ENCODE data around the gene CCNL2.
A peak's percentile ranks its signal among the peaks of the same experiment; 100 is the strongest.

The CCNL2 gene

DNA sequence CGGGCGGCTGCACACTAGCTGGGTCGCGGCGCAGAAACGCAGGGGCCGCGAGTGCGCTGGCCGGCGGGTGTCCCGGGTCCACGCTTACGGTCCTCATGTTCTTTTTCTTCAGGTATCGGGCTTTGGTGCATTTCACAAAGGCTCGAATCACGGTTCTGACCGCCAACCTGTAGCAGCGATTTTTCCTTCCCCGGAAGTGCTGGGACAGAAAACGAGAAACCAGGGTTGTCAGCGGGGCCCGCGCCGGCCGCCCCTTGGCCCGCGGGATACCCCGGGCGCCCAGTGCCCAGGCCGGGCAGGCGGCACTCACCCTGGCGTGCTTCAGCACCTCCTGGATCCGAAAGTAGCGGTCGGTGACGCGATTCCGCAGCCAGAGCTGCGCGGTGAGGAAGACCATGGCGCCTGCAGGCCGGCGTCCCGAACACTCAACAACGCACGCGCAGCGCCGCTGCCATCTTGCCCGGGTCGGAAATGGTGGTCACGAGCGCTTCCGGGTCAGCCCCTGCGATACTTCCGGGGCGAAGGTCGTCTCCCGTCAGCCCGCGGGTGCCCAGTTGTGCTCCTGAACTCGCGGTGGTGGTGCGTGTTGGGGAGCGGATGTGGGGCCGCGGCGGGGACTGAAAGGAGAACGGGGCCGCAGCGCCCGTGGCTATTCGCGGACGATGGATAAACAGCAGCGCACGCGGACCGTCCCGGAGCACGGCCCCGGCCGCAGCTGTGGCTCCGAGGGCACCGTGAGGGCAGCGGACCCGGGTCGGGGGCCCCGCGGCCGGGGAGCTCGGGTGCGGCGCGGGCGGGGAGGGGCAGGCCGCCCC lies 7.9 kb upstream of the CCNL2 start, which contains the start of gene MRPL20 (continued):
- TF ChIP-seq, protein P1, sequence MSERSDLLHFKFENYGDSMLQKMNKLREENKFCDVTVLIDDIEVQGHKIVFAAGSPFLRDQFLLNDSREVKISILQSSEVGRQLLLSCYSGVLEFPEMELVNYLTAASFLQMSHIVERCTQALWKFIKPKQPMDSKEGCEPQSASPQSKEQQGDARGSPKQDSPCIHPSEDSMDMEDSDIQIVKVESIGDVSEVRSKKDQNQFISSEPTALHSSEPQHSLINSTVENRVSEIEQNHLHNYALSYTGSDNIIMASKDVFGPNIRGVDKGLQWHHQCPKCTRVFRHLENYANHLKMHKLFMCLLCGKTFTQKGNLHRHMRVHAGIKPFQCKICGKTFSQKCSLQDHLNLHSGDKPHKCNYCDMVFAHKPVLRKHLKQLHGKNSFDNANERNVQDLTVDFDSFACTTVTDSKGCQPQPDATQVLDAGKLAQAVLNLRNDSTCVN (tag by site-specific recombination; optimal IDR thresholded peaks at IDR 0.05), result peak; percentile 93
- TF ChIP-seq ZNF174 (tag by site-specific recombination; IDR thresholded peaks at IDR 0.05) (no peak), ZNF670 (tag by site-specific recombination; IDR thresholded peaks at IDR 0.05; ENCODE audit: low read depth) (no peak), YY1 (tag by site-specific recombination; IDR thresholded peaks at IDR 0.05) (peak; percentile 98), GLIS2 (tag by site-specific recombination; IDR thresholded peaks at IDR 0.05) (peak; percentile 85), ZNF416 (tag by site-specific recombination; IDR thresholded peaks at IDR 0.05) (no peak), MYNN (tag by site-specific recombination; IDR thresholded peaks at IDR 0.05; ENCODE audit: borderline replicate concordance) (no peak), ZNF76 (tag by site-specific recombination; IDR thresholded peaks at IDR 0.05; ENCODE audit: borderline replicate concordance, low read depth) (peak; percentile 97), ZNF560 (tag by site-specific recombination; IDR thresholded peaks at IDR 0.05; ENCODE audit: borderline replicate concordance) (no peak), ZNF707 (tag by site-specific recombination; IDR thresholded peaks at IDR 0.05) (no peak), ZNF146 (tag by site-specific recombination; IDR thresholded peaks at IDR 0.05) (peak; percentile 31; the same call in 1 of the 2 replicates), ZNF585B (tag by site-specific recombination; IDR thresholded peaks at IDR 0.05) (no peak), WT1 (tag by site-specific recombination; IDR thresholded peaks at IDR 0.05) (no peak; the same call in 1 of the 2 replicates), KLF10 (tag by site-specific recombination; IDR thresholded peaks at IDR 0.05) (0 out of 2 replicates have a peak, but pooled peaks have one; percentile 16), ZNF221 (tag by site-specific recombination; IDR thresholded peaks at IDR 0.05; ENCODE audit: borderline replicate concordance) (no peak), ZNF335 (tag by site-specific recombination; conservative IDR thresholded peaks at IDR 0.05) (peak; percentile 96), ZNF785 (tag by site-specific recombination; IDR thresholded peaks at IDR 0.05) (no peak), ZNF175 (tag by site-specific recombination; IDR thresholded peaks at IDR 0.05) (no peak), SCRT2 (tag by site-specific recombination; IDR thresholded peaks at IDR 0.05) (peak; percentile 86), ZNF521 (tag by site-specific recombination; IDR thresholded peaks at IDR 0.05) (no peak), ZNF23 (tag by site-specific recombination; IDR thresholded peaks at IDR 0.05; ENCODE audit: borderline replicate concordance) (no peak), ZSCAN16 (tag by site-specific recombination; IDR thresholded peaks at IDR 0.05) (no peak), ZBTB21 (tag by site-specific recombination; IDR thresholded peaks at IDR 0.05) (peak; percentile 34; the same call in 1 of the 2 replicates), ZNF24 (tag by site-specific recombination; IDR thresholded peaks at IDR 0.05) (no peak; the same call in 1 of the 2 replicates), ZIC2 (tag by site-specific recombination; IDR thresholded peaks at IDR 0.05) (peak; percentile 37; the same call in 1 of the 2 replicates), ZNF223 (tag by site-specific recombination; IDR thresholded peaks at IDR 0.05) (no peak), ZNF341 (tag by site-specific recombination; IDR thresholded peaks at IDR 0.05; ENCODE audit: low read depth) (no peak), GLIS1 (tag by site-specific recombination; IDR thresholded peaks at IDR 0.05) (peak; percentile 28; the same call in 1 of the 2 replicates)
- TF ChIP-seq, protein P2, sequence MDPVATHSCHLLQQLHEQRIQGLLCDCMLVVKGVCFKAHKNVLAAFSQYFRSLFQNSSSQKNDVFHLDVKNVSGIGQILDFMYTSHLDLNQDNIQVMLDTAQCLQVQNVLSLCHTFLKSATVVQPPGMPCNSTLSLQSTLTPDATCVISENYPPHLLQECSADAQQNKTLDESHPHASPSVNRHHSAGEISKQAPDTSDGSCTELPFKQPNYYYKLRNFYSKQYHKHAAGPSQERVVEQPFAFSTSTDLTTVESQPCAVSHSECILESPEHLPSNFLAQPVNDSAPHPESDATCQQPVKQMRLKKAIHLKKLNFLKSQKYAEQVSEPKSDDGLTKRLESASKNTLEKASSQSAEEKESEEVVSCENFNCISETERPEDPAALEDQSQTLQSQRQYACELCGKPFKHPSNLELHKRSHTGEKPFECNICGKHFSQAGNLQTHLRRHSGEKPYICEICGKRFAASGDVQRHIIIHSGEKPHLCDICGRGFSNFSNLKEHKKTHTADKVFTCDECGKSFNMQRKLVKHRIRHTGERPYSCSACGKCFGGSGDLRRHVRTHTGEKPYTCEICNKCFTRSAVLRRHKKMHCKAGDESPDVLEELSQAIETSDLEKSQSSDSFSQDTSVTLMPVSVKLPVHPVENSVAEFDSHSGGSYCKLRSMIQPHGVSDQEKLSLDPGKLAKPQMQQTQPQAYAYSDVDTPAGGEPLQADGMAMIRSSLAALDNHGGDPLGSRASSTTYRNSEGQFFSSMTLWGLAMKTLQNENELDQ (tag by site-specific recombination; IDR thresholded peaks at IDR 0.05; ENCODE audit: low read depth), result no peak
- TF ChIP-seq, protein P3, sequence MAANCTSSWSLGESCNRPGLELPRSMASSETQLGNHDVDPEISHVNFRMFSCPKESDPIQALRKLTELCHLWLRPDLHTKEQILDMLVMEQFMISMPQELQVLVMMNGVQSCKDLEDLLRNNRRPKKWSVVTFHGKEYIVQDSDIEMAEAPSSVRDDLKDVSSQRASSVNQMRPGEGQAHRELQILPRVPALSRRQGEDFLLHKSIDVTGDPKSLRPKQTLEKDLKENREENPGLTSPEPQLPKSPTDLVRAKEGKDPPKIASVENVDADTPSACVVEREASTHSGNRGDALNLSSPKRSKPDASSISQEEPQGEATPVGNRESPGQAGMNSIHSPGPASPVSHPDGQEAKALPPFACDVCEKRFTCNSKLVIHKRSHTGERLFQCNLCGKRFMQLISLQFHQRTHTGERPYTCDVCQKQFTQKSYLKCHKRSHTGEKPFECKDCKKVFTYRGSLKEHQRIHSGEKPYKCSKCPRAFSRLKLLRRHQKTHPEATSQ (tag by site-specific recombination; IDR thresholded peaks at IDR 0.05), result peak; percentile 75; the same call in 1 of the 2 replicates
- TF ChIP-seq, protein P4, sequence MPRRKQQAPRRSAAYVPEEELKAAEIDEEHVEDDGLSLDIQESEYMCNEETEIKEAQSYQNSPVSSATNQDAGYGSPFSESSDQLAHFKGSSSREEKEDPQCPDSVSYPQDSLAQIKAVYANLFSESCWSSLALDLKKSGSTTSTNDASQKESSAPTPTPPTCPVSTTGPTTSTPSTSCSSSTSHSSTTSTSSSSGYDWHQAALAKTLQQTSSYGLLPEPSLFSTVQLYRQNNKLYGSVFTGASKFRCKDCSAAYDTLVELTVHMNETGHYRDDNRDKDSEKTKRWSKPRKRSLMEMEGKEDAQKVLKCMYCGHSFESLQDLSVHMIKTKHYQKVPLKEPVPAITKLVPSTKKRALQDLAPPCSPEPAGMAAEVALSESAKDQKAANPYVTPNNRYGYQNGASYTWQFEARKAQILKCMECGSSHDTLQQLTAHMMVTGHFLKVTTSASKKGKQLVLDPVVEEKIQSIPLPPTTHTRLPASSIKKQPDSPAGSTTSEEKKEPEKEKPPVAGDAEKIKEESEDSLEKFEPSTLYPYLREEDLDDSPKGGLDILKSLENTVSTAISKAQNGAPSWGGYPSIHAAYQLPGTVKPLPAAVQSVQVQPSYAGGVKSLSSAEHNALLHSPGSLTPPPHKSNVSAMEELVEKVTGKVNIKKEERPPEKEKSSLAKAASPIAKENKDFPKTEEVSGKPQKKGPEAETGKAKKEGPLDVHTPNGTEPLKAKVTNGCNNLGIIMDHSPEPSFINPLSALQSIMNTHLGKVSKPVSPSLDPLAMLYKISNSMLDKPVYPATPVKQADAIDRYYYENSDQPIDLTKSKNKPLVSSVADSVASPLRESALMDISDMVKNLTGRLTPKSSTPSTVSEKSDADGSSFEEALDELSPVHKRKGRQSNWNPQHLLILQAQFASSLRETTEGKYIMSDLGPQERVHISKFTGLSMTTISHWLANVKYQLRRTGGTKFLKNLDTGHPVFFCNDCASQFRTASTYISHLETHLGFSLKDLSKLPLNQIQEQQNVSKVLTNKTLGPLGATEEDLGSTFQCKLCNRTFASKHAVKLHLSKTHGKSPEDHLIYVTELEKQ (tag by site-specific recombination; IDR thresholded peaks at IDR 0.05; ENCODE audit: borderline replicate concordance), result no peak
- TF ChIP-seq, protein P5, sequence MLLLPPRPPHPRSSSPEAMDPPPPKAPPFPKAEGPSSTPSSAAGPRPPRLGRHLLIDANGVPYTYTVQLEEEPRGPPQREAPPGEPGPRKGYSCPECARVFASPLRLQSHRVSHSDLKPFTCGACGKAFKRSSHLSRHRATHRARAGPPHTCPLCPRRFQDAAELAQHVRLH (tag by site-specific recombination; IDR thresholded peaks at IDR 0.05), result peak; percentile 91
